Keratinocyte (primary cell): ENCODE results near the gene ZFPM1. TPM values are rescaled to one million over a fixed set of nuclear protein-coding genes. Genes with fewer than 3 reads are reported as not detected.

ENCODE experiments used
- DNase-seq: peaks from one replicate; pipeline ENCODE4 v3.0.0-alpha.2; 2011; ENCODE audit warnings: low read depth, missing footprints, low spot score
- FAIRE-seq: peaks from 2 replicates; lab custom pipeline; 2011; peaks lifted over from hg19 to GRCh38; lab: Jason Lieb, UNC
- H2AFZ ChIP-seq: 2 replicates; pipeline ENCODE4 v1.6.0; 2012; ENCODE audit warnings: low read length, control low read depth, inconsistent platforms; ENCODE audit not compliant: control insufficient read depth
- H3K27ac ChIP-seq: 2 replicates; pipeline ENCODE4 v1.5.1; 2011; ENCODE audit warnings: low read length; ENCODE audit not compliant: control insufficient read depth, insufficient read depth
- H3K27me3 ChIP-seq: 3 replicates; pipeline ENCODE4 v1.6.0; 2011; ENCODE audit warnings: low read length; ENCODE audit not compliant: control insufficient read depth, insufficient read depth; ENCODE audit errors: extremely low read depth
- H3K36me3 ChIP-seq, 2 experiments: 2 replicates in 1 of 2; 3 replicates in 1 of 2; pipeline ENCODE4 v1.5.1; 2011; ENCODE audit warnings: low read length in 2 of 2, mild to moderate bottlenecking in 1 of 2; ENCODE audit not compliant: control insufficient read depth in 2 of 2, insufficient read depth in 2 of 2; ENCODE audit errors: extremely low read depth in 1 of 2
- H3K4me1 ChIP-seq: 3 replicates; pipeline ENCODE4 v1.5.1; 2011; ENCODE audit warnings: low read length; ENCODE audit not compliant: control insufficient read depth, insufficient read depth; ENCODE audit errors: extremely low read depth
- H3K4me2 ChIP-seq: 3 replicates; pipeline ENCODE4 v1.6.0; 2011; ENCODE audit warnings: low read depth, low read length; ENCODE audit not compliant: control insufficient read depth, insufficient read depth; ENCODE audit errors: extremely low read depth
- H3K4me3 ChIP-seq, 3 experiments: fragments of 200-600 bp in 1 of 3; sonication (generic) in 1 of 3; 2 replicates in 2 of 3; 3 replicates in 1 of 3; pipeline ENCODE4 v1.5.1; 2011 to 2016; ENCODE audit warnings: low read length in 3 of 3, mild to moderate bottlenecking in 3 of 3, control low read depth in 2 of 3, inconsistent platforms in 1 of 3, low read depth in 1 of 3, mixed read lengths in 1 of 3, mixed run types in 1 of 3, moderate library complexity in 1 of 3; ENCODE audit not compliant: control insufficient read depth in 2 of 3, insufficient read depth in 2 of 3; ENCODE audit errors: extremely low read depth in 1 of 3
- H3K79me2 ChIP-seq: 2 replicates; pipeline ENCODE4 v1.6.0; 2012; ENCODE audit warnings: low read length; ENCODE audit not compliant: control insufficient read depth, insufficient read depth
- H3K9ac ChIP-seq: 3 replicates; pipeline ENCODE4 v1.6.0; 2011; ENCODE audit warnings: low read length; ENCODE audit not compliant: control insufficient read depth, insufficient read depth; ENCODE audit errors: extremely low read depth
- H3K9me1 ChIP-seq: 3 replicates; pipeline ENCODE4 v1.6.0; 2011; ENCODE audit warnings: low read length; ENCODE audit not compliant: control insufficient read depth, insufficient read depth; ENCODE audit errors: extremely low read depth
- H3K9me3 ChIP-seq: 2 replicates; pipeline ENCODE4 v1.5.1; 2012; ENCODE audit warnings: low read depth, low read length; ENCODE audit not compliant: control insufficient read depth
- H4K20me1 ChIP-seq: 3 replicates; pipeline ENCODE4 v1.6.0; 2011; ENCODE audit warnings: low read length; ENCODE audit not compliant: control insufficient read depth, insufficient read depth; ENCODE audit errors: extremely low read depth
- EZH2 ChIP-seq: IDR thresholded peaks from one replicate; pipeline ENCODE4 v1.6.1; 2012; ENCODE audit warnings: inconsistent platforms, mild to moderate bottlenecking, low read length, moderate library complexity
- dilution Hi-C: fragments of 300-500 bp; cut with MboI; formaldehyde crosslinking; loops from one replicate; pipeline ENCODE4 v1.7.0; 2020; ENCODE audit warnings: low sequenced_read_pairs; ENCODE audit not compliant: extremely low pct_ligation_motif_present
- polyA plus RNA-seq, 5 experiments: library from polyadenylated mRNA; depleted of rRNA in 3 of 5; stranded (reverse) in 3 of 5; stranded (forward) in 1 of 5; unstranded in 1 of 5; fragments of >200 nt; gene quantifications; 1 replicate in 1 of 5; 2 replicates in 3 of 5; 3 replicates in 1 of 5; pipeline versions ENCODE4 v1.2.1 to v1.2.3, GENCODE V29; 2011 to 2012; ENCODE audit warnings: missing spikeins in 2 of 5, low read depth in 1 of 5, low replicate concordance in 1 of 5
- TF ChIP-seq, protein P1 (sequence below), 3 experiments: IDR thresholded peaks in 1 of 3; conservative IDR thresholded peaks in 1 of 3; optimal IDR thresholded peaks in 1 of 3; 2 replicates in 2 of 3; 3 replicates in 1 of 3; pipeline versions ENCODE3 to v1.5.1; 2011; ENCODE audit warnings: low read length in 3 of 3, mild to moderate bottlenecking in 3 of 3, moderate library complexity in 2 of 3, control low read depth in 1 of 3, inconsistent platforms in 1 of 3; ENCODE audit not compliant: insufficient read depth in 2 of 3; ENCODE audit errors: extremely low read depth in 1 of 3

Gene ZFPM1
- polyA plus RNA-seq, 1 donor (not counting 4 experiments of a cell fraction or from before 2014, with no cell fraction given) = 0.42 TPM

DNA sequence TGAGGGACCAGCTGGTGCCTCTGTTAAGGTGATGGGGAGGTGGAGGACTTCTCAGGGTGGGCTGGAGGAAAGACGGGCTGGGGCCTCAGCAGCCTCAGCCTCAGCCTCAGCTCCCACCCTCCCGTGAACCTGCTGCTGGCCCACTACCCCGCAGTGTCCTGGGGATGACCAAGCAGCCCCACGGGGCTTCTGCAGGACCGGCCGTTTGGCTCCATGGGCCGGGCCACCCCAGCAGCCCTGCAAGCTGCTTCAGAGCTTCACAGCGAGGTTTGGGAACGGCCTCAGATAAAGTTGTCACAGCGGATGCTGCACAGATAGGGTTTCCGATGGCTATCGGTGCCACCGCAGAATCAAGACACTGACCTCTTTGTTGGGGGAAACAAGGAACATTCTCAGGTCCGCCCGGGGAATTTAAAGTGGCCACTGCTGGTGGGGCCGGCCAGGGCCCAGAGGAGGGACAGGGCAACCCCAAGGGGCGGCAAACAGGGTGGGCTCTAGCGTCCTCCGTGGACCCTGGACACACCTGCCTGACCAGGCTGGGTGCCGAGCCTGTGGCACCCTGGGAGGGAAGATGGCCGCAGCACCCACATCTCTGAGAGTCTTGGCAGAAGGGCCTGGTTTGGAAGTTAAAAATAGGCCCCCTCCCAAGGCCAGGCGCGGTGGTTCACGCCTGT lies 69.3 kb downstream of the ZFPM1 start:
- no peak for TF ChIP-seq EZH2
- TF ChIP-seq, protein P1, sequence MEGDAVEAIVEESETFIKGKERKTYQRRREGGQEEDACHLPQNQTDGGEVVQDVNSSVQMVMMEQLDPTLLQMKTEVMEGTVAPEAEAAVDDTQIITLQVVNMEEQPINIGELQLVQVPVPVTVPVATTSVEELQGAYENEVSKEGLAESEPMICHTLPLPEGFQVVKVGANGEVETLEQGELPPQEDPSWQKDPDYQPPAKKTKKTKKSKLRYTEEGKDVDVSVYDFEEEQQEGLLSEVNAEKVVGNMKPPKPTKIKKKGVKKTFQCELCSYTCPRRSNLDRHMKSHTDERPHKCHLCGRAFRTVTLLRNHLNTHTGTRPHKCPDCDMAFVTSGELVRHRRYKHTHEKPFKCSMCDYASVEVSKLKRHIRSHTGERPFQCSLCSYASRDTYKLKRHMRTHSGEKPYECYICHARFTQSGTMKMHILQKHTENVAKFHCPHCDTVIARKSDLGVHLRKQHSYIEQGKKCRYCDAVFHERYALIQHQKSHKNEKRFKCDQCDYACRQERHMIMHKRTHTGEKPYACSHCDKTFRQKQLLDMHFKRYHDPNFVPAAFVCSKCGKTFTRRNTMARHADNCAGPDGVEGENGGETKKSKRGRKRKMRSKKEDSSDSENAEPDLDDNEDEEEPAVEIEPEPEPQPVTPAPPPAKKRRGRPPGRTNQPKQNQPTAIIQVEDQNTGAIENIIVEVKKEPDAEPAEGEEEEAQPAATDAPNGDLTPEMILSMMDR (optimal IDR thresholded peaks at IDR 0.05 in 1 of 3, IDR thresholded peaks at IDR 0.05 in 1 of 3, conservative IDR thresholded peaks at IDR 0.05 in 1 of 3; ENCODE audit: extremely low read depth in 1 of 3, insufficient read depth in 2 of 3, low read length in 3 of 3) = no peak
- Histone ChIP-seq H3K9me3 (no peaks in the 10 kb centered on the region), H2AFZ (no peak overlapping the region), H3K4me2 (no peak overlapping the region), H3K27me3 (no peaks in the 10 kb centered on the region), H3K27ac (no peak overlapping the region), H3K4me1 (no peaks in the 10 kb centered on the region), H3K36me3 (no peaks in the 10 kb centered on the region), H3K79me2 (no peaks in the 10 kb centered on the region), H4K20me1 (no peaks in the 10 kb centered on the region), H3K4me3 (no peak overlapping the region), H3K9ac (no peak overlapping the region), H3K9me1 (no peaks in the 10 kb centered on the region)
- dilution Hi-C loops = no loop called here
- FAIRE-seq (no peak), DNase-seq (no peak)

DNA sequence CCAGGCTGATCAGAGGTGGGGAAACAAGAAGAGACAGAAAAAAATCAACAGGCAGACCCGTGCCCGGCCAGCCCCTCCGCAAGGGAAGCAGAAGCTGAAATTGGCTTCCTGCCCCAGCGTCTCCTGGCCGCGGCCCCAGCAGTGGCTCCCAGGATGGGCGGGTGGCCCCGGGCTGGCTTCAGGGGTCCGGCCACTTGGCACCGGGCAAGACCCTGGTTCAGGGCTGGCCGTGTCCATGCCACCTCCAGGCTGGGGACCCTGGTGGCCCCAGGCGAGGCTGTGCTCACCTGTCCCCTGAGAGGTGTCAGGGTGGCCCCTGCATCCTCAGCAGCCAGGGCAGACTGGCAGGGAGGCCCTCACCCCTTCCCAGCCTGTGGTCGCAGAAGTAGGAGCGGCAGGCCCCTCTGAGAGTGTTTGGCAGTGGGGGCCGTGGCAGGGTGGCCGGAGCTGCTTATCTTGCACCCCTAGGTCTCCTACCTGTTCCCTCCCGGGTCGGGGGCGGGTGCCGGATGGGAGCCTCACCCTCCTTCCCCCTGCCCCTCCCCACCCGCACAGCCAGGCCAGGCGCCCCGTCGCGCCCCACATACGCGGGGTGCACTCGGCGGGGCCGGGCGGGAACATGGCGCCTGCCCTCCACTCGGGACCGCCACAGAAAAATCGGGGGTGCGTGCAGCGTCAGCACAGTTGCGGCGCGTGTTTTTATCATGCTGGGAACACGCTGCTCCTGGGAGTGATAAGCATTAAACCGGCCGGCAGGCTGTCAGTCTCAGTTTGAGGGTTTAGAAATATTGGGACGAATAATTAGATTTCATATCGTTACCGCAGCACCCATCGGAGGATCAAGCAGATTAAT lies 70.5 kb downstream of the ZFPM1 start:
- no peak for FAIRE-seq
- dilution Hi-C loops = no loop called here
- H3K9me1 ChIP-seq = no peaks in the 10 kb centered on the region

More for the DNA sequence above, 70.5 kb downstream of the ZFPM1 start:
- Histone ChIP-seq H3K4me3 (no peak overlapping the region), H3K79me2 (no peaks in the 10 kb centered on the region), H3K4me1 (no peaks in the 10 kb centered on the region), H3K36me3 (no peaks in the 10 kb centered on the region), H3K27ac (no peak overlapping the region), H4K20me1 (no peaks in the 10 kb centered on the region), H2AFZ (no peak overlapping the region), H3K27me3 (no peaks in the 10 kb centered on the region), H3K4me2 (no peak overlapping the region), H3K9ac (no peak overlapping the region), H3K9me3 (no peaks in the 10 kb centered on the region)
- no peak for TF ChIP-seq EZH2
- TF ChIP-seq, protein P1 (optimal IDR thresholded peaks at IDR 0.05 in 1 of 3, IDR thresholded peaks at IDR 0.05 in 1 of 3, conservative IDR thresholded peaks at IDR 0.05 in 1 of 3; ENCODE audit: extremely low read depth in 1 of 3, insufficient read depth in 2 of 3, low read length in 3 of 3) = no peak
- DNase-seq = no peak
